Measurements from ENCODE around the gene SPAM1.
"Not testable (repeated sequence)": the region's sequence is repeated elsewhere in the genome, so short reads cannot be mapped to it uniquely, and the experiment has no call there.

Gene SPAM1

DNA sequence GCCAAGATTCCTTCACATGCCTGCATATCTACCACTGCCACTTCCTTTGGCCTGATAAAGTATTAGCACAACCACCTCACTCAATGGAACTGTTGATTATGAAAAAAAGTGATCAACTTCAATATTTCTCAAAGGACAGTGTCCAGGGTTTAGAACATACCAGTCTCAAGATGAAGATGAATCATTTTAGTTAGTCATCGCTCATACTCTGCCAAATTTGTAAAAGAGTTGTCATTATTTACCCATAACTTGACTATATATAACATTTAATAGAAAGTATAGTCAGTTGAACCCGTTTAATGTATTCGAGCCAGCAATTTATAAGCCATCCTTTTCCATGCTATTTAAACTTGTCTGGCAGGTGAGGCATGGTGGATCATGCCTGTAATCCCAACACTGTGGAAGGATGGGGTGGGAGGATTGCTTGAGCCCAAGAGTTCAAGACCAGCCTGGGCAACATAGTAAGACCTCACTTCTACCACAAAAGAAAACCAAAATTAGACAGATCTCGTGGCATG lies 33.2 kb downstream of the SPAM1 start:
- no peak for DNase-seq (ENCODE audit: low read depth)

DNA sequence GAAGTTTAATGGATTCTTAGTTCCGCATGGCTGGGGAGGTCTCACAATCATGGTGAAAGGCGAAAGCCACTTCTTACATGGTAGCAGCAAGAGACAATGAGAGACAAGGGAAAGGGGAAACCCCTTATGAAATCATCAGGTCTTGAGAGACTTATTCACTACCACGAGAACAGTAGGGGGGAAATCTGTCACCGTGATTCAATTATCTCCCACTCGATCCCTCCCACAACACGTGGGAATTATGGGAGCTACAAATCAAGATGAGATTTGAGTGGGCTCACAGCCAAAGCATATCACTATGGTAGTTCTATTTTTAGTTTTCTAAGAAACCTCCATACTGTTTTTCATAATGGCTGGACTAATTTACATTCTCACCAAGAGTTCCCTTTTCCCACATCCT lies 36.7 kb downstream of the SPAM1 start:
- DNase-seq (ENCODE audit: low read depth) = peak; percentile 2

DNA sequence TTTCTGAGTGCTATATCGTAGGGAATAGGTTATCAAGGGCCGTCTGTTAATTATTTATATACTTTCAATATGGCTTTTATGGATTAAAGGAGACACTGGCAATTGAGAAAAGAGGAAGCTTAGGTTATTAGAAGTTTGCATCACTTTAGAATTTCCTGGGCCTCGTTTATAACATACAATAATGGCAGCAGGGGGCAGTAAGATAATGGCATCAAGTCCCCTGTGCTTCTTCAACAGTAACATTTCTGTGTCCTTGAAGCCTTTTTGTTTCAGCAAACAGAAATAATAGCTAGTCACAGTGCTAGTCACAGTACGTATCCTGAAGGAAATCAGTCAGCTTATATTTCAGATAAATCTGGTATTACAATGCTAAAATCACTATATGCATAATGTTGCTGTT lies 41.9 kb downstream of the SPAM1 start:
- no peak for DNase-seq (ENCODE audit: low read depth)

DNA sequence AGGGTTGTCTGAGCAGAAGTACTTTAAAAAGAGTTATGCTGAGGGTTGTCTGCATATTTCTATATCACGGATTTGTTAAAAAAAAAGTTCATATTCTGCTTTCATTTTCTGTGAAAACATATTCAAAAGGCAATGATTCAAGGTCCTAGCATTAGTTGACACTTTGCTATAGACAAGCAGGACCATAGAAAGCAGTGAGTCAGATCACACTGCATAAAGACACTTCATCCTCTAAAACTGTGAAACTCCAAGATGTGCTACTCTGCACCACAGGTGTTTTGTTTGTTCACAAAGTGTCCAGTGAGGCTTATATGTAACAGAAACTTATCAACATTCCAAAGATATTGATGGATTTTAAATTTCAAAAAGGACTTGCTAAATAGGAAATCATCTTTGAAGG lies 47.0 kb downstream of the SPAM1 start:
- DNase-seq (ENCODE audit: low read depth) = no peak

DNA sequence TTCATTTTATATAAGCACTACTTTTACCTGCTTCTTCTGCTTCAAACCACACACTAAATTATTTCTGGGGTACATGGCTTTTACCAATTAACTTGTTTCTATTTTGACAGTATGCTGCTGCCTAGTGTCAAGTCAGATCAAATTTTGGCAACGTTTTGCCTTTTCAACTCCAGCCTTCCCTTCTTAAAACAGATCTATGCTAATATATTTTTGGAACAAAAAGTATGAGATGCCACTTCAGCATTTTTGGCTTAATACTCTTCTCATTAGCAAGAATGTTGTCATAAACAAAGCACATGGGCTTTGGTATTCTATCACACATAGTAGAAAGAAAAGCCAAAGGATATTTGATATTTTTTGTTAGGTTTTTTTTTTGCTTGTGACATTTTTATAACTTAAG lies 47.8 kb downstream of the SPAM1 start:
- no peak for DNase-seq (ENCODE audit: low read depth)

DNA sequence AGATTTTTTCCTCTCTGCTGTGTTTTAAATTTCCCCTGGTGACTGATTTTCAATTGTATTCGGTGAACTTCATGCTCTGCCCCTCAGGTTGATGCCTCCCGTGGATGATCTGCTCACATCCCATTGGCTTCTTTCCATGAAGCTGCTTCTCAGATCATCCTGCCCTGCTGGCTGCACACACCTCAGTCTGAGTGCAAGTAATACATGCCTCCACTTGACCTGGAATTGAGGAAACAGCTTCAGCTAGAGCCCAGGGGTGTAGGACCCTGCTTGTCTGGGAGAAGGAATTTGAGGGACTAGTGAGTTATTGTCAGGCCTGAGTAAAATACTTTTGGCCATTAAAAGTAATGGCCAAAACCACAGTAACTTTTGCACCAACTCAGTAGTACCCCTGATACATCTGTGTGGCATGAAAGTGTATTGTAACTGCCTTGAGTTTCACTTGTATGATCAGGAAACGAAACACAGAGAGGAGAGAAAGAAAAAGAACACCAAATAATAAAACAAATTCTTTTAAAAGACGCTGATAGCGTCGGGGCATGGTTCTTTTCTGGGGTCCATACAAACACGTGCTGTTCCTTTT lies 49.4 kb downstream of the SPAM1 start:
- no peak for DNase-seq (ENCODE audit: low read depth)

DNA sequence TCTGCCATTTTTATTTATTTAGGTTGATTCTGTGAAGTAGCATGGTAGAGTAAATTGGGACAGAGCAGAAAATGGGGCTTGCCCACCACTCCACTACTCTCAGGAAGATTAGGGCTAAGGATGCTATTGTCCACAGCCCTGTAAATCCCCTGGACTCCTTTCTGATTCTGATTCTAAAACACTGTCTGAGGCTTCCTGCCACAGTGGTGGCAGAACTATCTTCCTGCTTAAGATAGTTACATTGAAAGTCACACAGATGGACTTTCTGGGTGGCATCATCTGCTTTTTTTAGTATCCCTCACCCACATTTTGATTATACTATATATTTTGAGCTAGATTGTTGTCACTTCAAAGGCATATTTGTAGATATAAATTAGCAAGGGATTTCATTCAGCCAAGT lies 50.0 kb downstream of the SPAM1 start:
- DNase-seq (ENCODE audit: low read depth) = no peak

DNA sequence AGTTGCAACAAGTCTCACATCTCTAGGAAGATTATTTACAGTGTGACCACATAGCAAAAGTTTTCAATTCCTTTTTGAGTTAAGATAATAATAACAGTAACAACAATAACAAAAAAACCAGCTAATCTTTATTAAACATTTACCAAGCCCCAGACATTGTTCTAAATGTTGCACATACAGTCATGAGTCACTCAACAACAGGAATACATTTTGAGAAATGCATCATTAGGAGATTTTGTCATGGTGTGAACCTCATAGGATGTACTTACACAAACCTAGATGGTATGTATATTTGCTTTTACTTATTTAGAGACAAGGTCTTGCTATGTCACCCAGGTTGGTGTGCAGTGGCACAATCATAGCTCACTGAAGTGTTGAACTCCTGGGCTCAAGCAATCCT lies 52.0 kb downstream of the SPAM1 start:
- DNase-seq (ENCODE audit: low read depth) = no peak

DNA sequence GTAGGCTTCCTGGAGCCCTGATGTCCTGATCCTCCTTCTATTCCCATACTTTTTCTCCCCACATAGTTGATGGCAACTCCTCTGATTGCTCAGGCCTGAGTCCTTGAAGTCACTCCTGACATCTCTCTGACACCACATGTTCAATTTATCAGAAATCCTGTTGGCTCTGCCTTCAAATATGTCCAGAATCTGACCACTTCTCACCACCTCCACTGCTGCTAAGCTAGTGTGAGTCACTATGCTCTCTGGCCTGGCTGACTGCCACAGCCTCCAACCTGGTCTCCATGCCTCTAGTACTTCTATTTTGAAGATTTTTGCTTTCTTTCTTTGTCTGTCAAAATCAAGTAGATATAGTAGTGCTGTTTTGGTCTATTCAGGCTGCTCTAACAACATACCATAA lies 54.8 kb downstream of the SPAM1 start:
- DNase-seq (ENCODE audit: low read depth) = no peak

DNA sequence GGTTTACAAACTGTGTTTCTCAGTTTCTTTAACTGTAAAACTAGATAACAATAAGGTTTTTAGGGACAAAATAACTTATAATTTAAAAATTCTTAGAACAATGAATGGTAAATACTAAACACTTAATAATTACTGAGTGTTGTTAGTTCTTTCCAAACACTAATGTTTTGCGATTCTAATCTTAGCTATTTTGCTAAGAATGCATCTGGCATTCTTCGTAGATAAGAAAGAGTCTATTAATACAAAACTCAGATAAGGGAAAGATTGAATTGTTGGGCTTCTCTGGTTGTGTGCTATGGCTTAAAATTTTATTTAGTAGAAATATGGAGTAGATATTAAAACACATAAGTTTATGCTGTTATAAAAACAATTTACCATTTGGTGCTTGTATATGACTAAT lies 62.4 kb downstream of the SPAM1 start:
- no peak for DNase-seq (ENCODE audit: low read depth)

DNA sequence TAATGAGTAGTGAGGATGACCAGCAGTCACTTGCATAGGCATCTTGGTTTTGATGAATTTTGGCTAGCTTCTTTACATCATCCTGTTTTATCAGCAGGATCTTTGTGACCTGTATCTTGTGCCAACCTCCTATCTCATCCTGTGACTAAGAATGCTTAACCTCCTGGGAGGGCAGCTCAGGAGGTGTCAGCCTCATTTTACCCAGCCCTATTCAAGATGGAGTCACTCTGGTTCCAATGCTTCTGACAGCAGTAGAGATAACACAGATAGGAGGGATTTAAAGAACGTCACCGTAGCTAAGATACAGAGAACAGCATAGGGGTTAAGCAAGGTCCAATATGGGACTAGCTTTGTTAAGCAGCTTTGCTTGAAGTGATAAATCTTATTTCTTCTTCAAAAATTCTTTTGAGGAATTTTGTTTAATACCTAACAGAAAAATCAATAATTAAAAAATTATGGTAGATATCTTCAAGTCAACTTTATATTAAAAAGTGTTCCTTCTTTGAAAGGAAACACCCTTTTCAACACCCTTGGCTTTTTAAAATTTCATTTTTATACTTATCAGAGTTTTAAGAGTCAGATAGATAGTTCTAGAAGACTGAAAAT lies 68.0 kb downstream of the SPAM1 start:
- no peak for DNase-seq (ENCODE audit: low read depth)

DNA sequence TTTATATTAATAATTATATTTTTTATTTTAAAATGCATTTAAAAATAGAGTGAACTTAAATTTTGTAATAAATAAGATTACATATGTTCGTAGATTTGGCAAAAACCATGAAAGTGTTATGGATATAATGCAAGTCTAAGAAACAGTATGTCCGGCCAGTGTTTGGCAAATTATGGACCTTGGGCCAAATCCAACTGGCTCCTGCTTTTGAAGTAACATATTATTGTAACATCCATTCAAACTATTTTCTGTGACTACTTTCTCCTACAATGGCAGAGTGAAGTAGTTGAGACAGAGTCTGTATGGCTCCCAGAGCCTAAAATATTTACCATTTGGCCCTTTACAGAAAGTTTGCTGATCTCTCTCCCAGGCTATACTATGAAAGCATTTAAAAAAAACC lies 69.0 kb downstream of the SPAM1 start:
- no peak for DNase-seq (ENCODE audit: low read depth)

DNA sequence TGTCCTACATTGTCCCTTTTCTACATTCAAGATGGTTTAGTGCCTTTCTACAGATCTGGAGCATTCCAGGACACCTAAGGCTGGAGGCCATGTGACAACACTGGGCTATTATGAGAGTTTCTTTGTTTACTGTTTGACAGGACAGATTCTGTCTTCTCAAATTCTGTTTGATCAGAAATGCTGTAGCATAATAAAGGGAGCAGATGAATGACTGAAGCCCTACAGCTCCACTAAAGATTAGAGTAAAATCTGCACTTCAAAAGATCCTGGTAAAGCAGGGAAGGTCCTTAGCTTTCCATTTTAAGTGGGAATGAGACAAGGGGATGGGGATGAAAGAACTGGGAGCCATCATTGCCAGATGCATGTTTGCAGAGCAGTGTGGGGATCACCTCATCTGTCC lies 69.4 kb downstream of the SPAM1 start:
- DNase-seq (ENCODE audit: low read depth) = no peak

DNA sequence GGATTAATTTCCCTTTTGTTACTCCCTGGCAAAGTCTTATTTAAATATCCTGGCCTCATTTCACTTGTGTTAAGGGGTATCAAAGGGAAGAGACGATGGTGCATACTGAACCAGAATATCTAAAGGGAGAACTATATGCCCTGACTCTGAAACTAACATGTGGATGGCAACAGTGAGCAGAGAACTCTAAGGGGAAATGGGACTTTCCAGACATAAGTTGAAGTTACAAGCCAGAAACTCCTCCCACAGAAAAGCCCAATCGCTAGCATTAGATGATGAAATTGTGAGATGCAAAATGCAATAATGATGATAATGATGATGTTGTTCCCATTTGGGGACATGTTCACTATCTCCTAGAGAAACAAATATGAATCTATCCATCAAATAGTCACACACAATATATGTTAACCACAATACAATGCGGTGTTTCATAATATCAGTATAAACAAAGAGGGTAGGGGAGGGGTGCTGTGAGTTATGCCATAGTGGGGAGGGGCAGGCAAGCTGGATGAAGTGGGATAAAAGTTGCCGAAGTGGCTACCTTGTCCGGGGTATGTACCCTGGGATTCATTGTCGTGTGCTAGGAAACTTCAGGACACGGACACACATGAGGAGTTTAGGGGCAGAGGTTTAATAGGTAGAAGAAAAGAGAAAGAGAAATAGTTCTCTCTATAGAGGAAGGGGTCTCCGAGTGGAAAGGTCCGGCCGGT lies 70.7 kb downstream of the SPAM1 start:
- no peak for DNase-seq (ENCODE audit: low read depth)

DNA sequence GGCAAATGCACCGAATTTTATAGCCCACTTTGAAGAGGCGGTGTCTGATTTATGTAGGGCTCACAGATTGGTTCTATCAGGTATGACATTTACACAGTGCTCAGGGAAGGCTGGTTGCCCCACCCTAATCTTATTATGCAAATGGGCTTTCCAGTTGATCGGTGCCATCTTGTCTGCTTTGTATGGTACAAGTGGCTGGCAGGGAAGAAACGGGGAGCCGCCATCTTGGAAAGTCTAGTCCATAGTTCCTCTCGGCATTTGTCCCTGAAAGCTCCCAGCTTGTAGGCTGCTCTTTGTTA lies 71.2 kb downstream of the SPAM1 start:
- DNase-seq (ENCODE audit: low read depth) = no peak

DNA sequence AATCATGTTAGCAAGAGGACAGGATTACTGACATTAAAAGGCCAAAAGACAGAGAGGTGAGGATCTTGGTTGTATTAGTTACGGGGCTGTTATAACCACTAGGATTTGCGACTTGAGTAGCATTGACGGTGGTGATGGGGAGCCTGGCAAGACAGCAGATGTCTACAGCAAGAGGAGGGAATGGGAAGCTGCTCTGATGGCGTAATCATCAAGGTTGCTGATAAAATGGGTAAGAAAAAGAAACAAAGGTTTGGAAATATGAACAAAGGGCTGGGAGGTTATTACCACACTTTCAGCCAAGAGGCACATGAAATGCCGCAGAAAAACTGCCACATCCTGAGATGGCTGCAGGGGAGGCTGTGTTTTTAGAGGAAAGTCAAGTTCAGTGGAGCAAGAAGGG lies 73.9 kb downstream of the SPAM1 start:
- no peak for DNase-seq (ENCODE audit: low read depth)

DNA sequence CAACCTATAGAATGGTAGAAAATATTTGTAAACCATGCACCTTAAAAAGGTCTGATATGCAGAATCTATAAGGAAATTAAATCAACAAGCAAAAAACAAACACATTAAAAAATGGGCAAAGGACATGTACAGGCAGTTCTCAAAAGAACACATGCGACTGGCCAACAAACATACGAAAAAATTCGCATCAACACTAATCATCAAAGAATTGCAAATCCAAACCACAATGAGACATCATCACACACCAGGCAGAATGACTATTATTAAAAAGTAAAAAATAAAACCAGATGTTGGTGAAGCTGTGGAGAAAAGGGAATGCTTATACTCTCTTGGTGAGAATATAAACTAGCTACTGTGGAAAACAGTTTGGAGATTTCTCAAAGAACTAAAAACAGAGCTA lies 74.7 kb downstream of the SPAM1 start:
- DNase-seq (ENCODE audit: low read depth) = no peak

DNA sequence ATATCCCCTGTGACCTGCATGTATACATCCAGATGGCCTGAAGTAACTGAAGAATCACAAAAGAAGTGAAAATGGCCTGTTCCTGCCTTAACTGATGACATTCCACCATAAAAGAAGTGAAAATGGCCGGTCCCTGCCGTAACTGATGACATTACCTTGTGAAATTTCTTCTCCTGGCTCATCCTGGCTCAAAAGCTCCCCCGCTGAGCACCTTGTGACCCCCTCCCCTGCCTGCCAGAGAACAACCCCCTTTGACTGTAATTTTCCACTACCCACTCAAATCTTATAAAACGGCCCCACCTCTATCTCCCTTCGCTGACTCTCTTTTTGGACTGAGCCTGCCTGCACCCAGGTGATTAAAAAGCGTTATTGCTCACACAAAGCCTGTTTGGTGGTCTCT lies 83.3 kb downstream of the SPAM1 start:
- DNase-seq (ENCODE audit: low read depth) = not testable (repeated sequence)

DNA sequence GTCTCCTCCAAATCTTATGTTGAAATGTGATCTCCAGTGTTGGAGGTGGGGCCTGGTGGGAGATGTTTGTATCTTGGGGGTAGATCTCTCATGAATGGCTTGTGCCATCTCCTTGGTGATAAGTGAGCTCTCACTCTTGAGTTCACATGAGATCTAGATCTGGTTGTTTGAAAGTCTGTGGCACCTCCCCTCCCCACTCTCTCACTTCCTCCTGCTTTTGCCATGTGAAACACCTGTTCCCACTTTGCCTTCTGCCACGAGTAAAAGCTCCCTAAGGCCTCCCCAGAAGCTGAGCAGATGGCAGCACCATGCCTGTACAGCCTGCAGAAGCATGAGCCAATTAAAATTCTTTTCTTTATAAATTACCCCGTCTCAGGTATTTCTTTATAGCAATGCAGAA lies 84.3 kb downstream of the SPAM1 start:
- no peak for DNase-seq (ENCODE audit: low read depth)

All from ELR (cell line).